ENCODE data around the gene RS1.

- TF ChIP-seq CTCF (IDR thresholded peaks at IDR 0.05; ENCODE audit: low read depth, low read length) (no peak), EZH2phosphoT487 (IDR thresholded peaks at IDR 0.05; ENCODE audit: low read depth) (no peak)
Observed at GRCh38 chrX:18676050-18676449, 4.1 kb upstream of the RS1 start.
